RWPE1 (cell line): ENCODE measurements around the gene CWC27.

ENCODE experiments used
- CTCF ChIA-PET: fragments of 350-600 bp; sonication (Branson Sonifier 250); formaldehyde crosslinking; extraction: SDS; loops from one replicate; lab custom pipeline; 2021; lab: Yijun Ruan, JAX
- POLR2A ChIA-PET: fragments of 400-600 bp; formaldehyde crosslinking; extraction: SDS; loops from one replicate; lab custom pipeline; 2020; ENCODE audit warnings: antibody characterized with exemption; ENCODE audit not compliant: low non-redundant PET; lab: Yijun Ruan, JAX
- DNase-seq: peaks from one replicate; pipeline ENCODE4 v3.0.0; 2012; ENCODE audit warnings: low spot score
- H3K27ac ChIP-seq: fragments of 450-650 bp; 2 replicates; pipeline ENCODE4 v1.5.1; 2017
- TF ChIP-seq, protein P1 (sequence below): fragments of 450-650 bp; conservative IDR thresholded peaks from 2 replicates; pipeline ENCODE4 v1.5.1; 2017; ENCODE audit warnings: low read depth, mild to moderate bottlenecking

The CWC27 gene

DNA sequence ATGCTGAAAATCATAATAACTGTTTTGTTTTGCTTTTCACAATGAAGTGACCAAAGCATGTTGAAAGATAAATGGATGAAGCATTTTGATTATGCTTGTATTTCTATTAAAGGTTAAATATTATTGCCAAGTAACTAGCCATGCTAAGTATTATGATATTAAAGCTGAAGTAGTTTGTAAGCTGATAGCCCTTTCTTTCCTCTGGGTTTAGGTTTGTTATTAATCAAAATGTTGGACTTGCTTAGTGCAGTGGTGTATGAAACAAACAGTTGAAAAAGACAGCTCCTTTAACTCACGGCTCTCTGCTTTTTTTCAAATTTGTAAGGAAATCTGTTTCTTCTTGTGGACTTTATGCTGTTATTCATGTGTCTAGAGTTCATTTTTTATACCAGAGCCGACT is 246.0 kb downstream of the CWC27 start:
- no peak for DNase-seq
- POLR2A ChIA-PET, result no interaction called here
- CTCF ChIA-PET, result no interaction called here
- TF ChIP-seq, protein P1, sequence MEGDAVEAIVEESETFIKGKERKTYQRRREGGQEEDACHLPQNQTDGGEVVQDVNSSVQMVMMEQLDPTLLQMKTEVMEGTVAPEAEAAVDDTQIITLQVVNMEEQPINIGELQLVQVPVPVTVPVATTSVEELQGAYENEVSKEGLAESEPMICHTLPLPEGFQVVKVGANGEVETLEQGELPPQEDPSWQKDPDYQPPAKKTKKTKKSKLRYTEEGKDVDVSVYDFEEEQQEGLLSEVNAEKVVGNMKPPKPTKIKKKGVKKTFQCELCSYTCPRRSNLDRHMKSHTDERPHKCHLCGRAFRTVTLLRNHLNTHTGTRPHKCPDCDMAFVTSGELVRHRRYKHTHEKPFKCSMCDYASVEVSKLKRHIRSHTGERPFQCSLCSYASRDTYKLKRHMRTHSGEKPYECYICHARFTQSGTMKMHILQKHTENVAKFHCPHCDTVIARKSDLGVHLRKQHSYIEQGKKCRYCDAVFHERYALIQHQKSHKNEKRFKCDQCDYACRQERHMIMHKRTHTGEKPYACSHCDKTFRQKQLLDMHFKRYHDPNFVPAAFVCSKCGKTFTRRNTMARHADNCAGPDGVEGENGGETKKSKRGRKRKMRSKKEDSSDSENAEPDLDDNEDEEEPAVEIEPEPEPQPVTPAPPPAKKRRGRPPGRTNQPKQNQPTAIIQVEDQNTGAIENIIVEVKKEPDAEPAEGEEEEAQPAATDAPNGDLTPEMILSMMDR, result no peak
- H3K27ac ChIP-seq, result no peak overlapping the region

DNA sequence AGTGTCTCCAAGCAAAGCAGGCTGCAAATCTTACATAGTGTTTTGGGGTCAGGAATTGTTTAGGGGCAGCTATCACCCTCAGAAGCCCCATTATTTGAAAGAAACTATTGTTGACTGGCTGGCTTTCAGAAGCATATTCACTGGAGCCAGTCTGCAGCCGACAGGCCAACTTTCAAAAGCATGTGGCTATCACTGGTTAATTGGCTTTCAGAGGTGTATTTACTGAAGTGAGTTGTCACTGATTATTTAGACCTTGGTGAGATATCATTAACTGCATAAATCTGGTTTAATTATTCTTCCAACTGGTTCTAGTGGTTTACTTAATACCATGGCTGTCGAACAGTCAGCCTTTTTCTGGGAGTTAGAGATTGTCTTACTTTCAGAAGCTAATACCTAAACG is 247.0 kb downstream of the CWC27 start:
- TF ChIP-seq, protein P1, result no peak
- ChIA-PET POLR2A (no interaction called here), CTCF (interaction anchor here (0.6 kb wide), 1 partner anchor 461 kb away, joined by 3 read pairs; no protein-coding TSS in a partner anchor)

DNA sequence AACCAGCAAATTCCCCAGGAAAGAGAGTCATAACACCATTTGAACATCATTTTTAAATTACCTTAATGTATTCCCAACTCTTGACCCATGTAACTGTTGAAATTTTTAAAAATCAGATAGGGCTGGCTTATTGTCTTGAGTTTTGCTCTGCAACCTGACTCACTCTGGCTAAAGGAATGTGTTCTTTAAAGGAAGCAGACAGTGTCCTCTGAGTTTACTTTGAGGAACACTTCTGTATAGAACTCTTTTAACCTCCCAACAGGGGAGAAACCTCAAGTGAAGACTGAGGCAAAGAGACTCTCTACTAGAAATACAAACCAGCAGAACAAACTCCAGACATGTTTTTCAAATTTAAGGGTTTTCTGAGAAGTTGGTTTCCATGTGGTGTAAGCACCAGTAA is 248.9 kb downstream of the CWC27 start:
- CTCF ChIA-PET, result interaction anchor here (0.6 kb wide), 1 partner anchor 9 kb away, joined by 3 read pairs; no protein-coding TSS in a partner anchor
- no peak overlapping the region for H3K27ac ChIP-seq
- TF ChIP-seq, protein P1, result no peak
- POLR2A ChIA-PET, result no interaction called here
- DNase-seq, result no peak

More for the DNA sequence above, 247.0 kb downstream of the CWC27 start:
- no peak for DNase-seq
- H3K27ac ChIP-seq, result no peak overlapping the region

DNA sequence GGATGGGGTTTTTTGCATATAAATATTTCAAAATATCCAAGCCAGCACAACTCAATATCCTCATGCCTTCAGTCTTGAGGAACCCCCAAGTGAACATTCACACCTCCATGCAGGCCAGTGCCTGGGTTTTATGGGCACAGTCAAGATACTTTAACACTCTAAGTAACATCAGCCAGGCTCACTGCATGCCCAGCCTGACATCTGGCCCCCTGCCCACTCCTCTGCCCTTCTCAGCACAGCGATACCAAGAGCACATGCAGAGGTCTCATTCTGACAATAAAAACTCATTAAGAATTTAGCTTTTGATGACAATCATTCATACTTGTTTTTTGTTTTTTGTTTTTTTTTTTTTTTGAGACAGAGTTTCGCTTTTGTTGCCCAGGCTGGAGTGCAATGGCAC is 250.0 kb downstream of the CWC27 start:
- no peak for DNase-seq
- ChIA-PET CTCF (interaction anchor here (0.7 kb wide), 1 partner anchor 1579 kb away, joined by 5 read pairs; no protein-coding TSS in a partner anchor), POLR2A (no interaction called here)
- H3K27ac ChIP-seq, result no peak overlapping the region
- TF ChIP-seq, protein P1, result no peak

DNA sequence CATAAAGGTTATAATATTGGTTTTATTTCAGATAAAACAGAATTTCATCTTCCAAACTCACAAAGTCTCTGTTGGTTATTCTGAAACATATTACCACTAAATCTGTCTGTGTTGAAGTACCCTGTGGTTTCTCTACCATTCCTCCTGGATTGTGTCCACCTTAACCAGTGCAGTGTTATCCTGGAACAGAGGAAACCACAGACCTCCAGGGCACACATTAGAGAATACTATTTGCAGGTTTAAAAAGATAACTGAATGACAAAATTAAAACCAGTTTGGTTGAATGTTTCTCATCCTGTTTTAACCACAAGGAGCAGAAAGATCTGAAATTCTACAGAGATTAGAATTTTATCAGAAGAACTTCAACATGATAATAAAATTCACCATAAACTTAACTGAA is 251.8 kb downstream of the CWC27 start:
- ChIA-PET POLR2A (no interaction called here), CTCF (no interaction called here)
- no peak for DNase-seq
- H3K27ac ChIP-seq, result no peak overlapping the region
- TF ChIP-seq, protein P1, result no peak

DNA sequence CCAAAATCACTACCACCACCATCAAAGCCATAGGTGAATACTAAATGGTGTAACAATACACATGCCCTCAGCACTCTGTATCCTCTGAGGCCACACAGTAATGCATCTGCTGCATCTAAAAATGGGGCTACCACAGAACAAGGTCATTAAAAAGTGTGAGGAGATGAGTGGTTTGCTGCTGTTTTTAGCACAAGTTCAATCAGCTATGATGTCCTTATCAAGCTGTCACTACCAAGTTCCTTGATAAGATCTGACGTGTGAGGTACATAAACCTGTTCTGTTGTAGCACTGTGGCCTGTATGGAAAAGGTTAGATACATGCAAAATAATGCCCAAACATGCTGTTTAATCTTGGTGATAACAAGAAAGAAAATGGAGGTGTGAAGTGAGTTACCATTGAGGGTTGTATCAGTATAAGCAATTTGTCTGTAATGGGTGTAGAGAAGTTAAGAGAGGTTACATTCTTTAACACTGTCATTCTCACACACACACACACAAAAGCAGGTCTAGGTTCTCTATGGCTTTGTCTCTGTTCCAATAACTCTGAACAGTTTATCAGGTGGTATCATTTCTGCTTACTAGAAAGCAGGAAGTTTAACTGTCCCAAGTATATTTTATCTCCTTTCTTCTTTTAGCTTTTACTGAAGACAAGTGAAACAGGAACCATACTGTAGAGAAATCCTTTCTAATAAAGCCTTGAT is 252.9 kb downstream of the CWC27 start:
- CTCF ChIA-PET, result interaction anchor here (0.6 kb wide), 1 partner anchor 334 kb away, joined by 3 read pairs; no protein-coding TSS in a partner anchor
- no peak for DNase-seq
- TF ChIP-seq, protein P1, result no peak
- no peak overlapping the region for H3K27ac ChIP-seq
- POLR2A ChIA-PET, result no interaction called here
